VCaP (cell line): Measurements from ENCODE around the gene USP46.
A peak's percentile ranks its signal among the peaks of the same experiment; 100 is the strongest.

ENCODE experiments used
- H3K27ac ChIP-seq: fragments of 450-650 bp; 2 replicates; pipeline ENCODE4 v1.5.1; 2017
- CTCF ChIP-seq: fragments of 450-650 bp; conservative IDR thresholded peaks from 2 replicates; pipeline ENCODE4 v1.5.1; 2017; ENCODE audit warnings: mild to moderate bottlenecking, moderate library complexity

The USP46 gene

GRCh38 chr4:52606040-52606439 is 53.1 kb downstream of the USP46 start:
- TF ChIP-seq CTCF, result no peak
- H3K27ac ChIP-seq, result no peak overlapping the region

GRCh38 chr4:52604215-52604614 is 54.9 kb downstream of the USP46 start:
- H3K27ac ChIP-seq, result no peak overlapping the region
- TF ChIP-seq CTCF, result no peak

- no peak overlapping the region for H3K27ac ChIP-seq
- no peak for TF ChIP-seq CTCF
Measured at GRCh38 chr4:52600275-52600674, 58.8 kb downstream of the USP46 start.

DNA sequence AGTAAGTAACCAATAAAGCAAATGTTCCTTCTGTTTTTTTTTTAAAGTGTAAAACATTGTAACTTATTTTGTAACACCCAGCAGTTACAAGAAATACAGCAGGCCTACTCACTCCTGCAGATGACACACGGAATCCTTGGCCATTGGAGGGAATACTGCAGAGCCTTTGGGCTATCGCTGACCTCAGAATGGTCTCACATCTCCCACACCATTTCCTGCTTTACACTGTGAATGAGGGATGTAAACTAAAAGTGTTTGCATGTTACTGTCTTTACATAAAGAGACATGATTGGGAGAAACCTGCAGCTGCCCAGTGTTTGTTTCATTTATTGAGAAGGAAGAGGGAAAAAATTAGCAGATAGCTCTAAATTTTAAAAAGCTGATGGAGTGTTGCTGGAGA is 64.1 kb downstream of the USP46 start:
- H3K27ac ChIP-seq, result no peak overlapping the region

DNA sequence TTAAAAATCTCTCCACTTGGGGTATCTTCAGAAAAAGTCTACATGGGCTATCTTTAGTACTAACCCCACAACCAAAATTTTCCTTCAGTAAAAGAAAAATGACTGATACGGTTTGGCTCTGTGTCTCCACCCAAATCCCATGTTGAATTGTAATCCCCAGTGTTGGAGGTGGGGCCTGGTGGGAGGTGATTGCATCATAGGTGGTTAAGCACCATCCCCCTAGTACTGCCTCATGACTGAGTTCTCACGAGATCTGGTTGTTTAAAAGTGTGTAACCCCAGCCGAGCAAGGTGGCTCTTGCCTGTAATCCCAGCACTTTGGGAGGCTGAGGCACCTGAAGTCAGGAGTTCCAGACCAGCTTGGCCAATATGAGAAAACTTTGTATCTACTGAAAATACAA is 66.8 kb downstream of the USP46 start:
- no peak for TF ChIP-seq CTCF
- no peak overlapping the region for H3K27ac ChIP-seq

More for the DNA sequence above, 64.1 kb downstream of the USP46 start:
- no peak for TF ChIP-seq CTCF

GRCh38 chr4:52588771-52589591 is 70.1 kb downstream of the USP46 start:
- TF ChIP-seq CTCF, result no peak
- H3K27ac ChIP-seq, result no peak overlapping the region

- peak; percentile 60 for TF ChIP-seq CTCF
Measured at GRCh38 chr4:52588097-52588496, 71.0 kb downstream of the USP46 start.

More at GRCh38 chr4:52588097-52588496, 71.0 kb downstream of the USP46 start:
- H3K27ac ChIP-seq, result no peak overlapping the region
